ENCODE data around the gene CPLX4.

CPLX4 gene

GRCh38 chr18:59272221-59272888 lies 46.1 kb downstream of the CPLX4 start:
- no peak for DNase-seq (ENCODE audit: low read depth)
- H3K4me3 ChIP-seq (ENCODE audit: low read depth, low read length), result no peak overlapping the region
- TF ChIP-seq CTCF (IDR thresholded peaks at IDR 0.05; ENCODE audit: control insufficient read depth, extremely low read depth, insufficient read depth), result no peak

- no peak overlapping the region for H3K4me3 ChIP-seq (ENCODE audit: low read depth, low read length)
- no peak for TF ChIP-seq CTCF (IDR thresholded peaks at IDR 0.05; ENCODE audit: control insufficient read depth, extremely low read depth, insufficient read depth)
- DNase-seq (ENCODE audit: low read depth), result no peak
Observed at GRCh38 chr18:59271606-59272220, 46.7 kb downstream of the CPLX4 start.

GRCh38 chr18:59270689-59271257 lies 47.7 kb downstream of the CPLX4 start:
- H3K4me3 ChIP-seq (ENCODE audit: low read depth, low read length), result no peak overlapping the region
- DNase-seq (ENCODE audit: low read depth), result no peak
- no peak for TF ChIP-seq CTCF (IDR thresholded peaks at IDR 0.05; ENCODE audit: control insufficient read depth, extremely low read depth, insufficient read depth)

- DNase-seq (ENCODE audit: low read depth), result no peak
- no peak overlapping the region for H3K4me3 ChIP-seq (ENCODE audit: low read depth, low read length)
- no peak for TF ChIP-seq CTCF (IDR thresholded peaks at IDR 0.05; ENCODE audit: control insufficient read depth, extremely low read depth, insufficient read depth)
Observed at GRCh38 chr18:59269563-59270119, 48.8 kb downstream of the CPLX4 start.

- no peak overlapping the region for H3K4me3 ChIP-seq (ENCODE audit: low read depth, low read length)
- no peak for DNase-seq (ENCODE audit: low read depth)
- TF ChIP-seq CTCF (IDR thresholded peaks at IDR 0.05; ENCODE audit: control insufficient read depth, extremely low read depth, insufficient read depth), result no peak
Observed at GRCh38 chr18:59268721-59269562, 49.5 kb downstream of the CPLX4 start.

GRCh38 chr18:59268127-59268720 lies 50.2 kb downstream of the CPLX4 start:
- no peak for DNase-seq (ENCODE audit: low read depth)
- no peak for TF ChIP-seq CTCF (IDR thresholded peaks at IDR 0.05; ENCODE audit: control insufficient read depth, extremely low read depth, insufficient read depth)
- no peak overlapping the region for H3K4me3 ChIP-seq (ENCODE audit: low read depth, low read length)

Data from LNCaP clone FGC (cell line).